Adipose tissue (tissue), 3 donors: Measurements from ENCODE around the gene SGCA. TPM values are rescaled to one million over a fixed set of nuclear protein-coding genes. Genes with fewer than 3 reads are reported as not detected.

Experiments used
- H3K27ac ChIP-seq: one replicate; pipeline ENCODE4 v1.5.1; 2013; ENCODE audit warnings: low read depth, low read length
- WGBS, 3 donors: extraction: QIAGEN DNeasy Blood & Tissue Kit; methylation state at CpG; one replicate each; pipeline ENCODE4 v1.1.7; 2013; 5-methylcytosine and 5-hydroxymethylcytosine counted together
- polyA plus RNA-seq, 3 donors: library from polyadenylated mRNA; stranded (reverse); fragments of 200-250 nt; gene quantifications; one replicate each; pipeline ENCODE4 v1.2.3, GENCODE V29; 2013
- donor health status: healthy with polysubstance abuse.
- donor health status: Bipolar disorder and iron deficiency.
- donor health status: healthy.

Gene SGCA
- polyA plus RNA-seq, 3 donors = 0.83 to 4.0 (median 3.1) TPM

DNA sequence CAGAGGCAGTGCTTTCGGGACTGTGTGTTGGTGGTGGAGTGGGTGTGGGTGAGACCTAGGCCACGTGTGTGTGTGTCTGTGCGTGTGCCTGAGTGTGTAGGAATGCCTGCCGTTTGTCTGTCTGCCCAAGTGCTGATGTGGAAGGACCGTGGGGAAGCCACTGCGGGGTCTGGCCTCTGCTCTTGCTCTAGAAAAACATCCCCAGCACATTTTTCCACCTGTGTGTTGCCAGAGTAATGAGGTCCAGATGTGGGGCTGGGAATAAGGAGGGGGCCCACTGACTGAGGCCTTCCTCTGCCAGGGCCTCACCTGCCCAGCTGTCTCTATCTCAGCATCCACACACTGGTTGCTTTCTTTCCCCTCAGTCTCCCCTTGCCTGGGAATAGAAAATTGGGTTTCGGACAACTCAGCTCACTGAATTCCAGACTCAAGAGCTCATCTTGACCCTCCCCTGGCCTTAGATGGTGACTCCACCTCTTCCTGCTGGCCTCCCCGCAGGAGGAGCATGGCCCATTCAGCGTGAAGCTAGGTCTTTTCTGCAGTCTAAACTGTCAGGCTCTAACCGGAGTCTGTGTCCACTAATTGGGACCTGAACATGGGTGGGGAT lies 7.6 kb downstream of the SGCA start:
- no peak overlapping the region for H3K27ac ChIP-seq
- 50 to 76% (median 55%) methylated on average over 10 of the region's 10 CpGs for WGBS, 3 donors

GRCh38 chr17:50174444-50174843 lies 8.6 kb downstream of the SGCA start:
- no peak overlapping the region for H3K27ac ChIP-seq
- 69 to 79% (median 75%) methylated on average over 6 of the region's 6 CpGs for WGBS, 3 donors

DNA sequence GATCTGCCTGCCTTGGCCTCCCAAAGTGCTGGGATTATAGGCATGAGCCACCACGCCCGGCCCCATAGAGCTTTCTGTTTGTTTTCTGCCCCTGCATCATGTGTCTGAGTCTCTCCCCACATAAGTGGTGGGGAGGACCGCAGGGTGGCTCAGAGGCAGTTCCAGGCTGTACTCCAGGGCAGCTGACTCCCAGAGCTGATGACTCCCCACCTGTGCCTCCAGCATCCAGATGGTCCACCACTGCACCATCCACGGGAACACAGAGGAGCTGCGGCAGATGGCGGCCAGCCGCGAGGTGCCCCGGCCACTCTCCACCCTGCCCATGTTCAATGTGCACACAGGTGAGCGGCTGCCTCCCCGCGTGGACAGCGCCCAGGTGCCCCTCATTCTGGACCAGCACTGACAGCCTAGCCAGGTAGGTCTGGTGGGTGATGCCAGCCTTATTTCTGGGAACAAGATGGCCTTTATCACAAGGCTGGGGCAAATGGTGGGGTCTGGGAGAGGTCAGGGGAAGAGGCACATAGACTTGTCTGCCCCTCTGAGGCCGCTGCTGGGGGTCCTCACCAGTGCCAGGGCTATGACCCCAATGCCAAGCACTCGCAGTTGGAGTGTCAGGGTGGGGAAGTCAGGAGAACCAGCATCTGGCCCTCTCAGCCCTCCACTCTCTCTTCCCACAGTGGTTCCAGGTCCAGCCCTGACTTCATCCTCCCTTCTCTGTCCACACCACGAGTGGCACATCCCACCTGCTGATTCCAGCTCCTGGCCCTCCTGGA lies 9.4 kb downstream of the SGCA start:
- WGBS, 3 donors = 89 to 93% (median 92%) methylated on average over 15 to 16 of the region's 16 CpGs
- no peak overlapping the region for H3K27ac ChIP-seq

DNA sequence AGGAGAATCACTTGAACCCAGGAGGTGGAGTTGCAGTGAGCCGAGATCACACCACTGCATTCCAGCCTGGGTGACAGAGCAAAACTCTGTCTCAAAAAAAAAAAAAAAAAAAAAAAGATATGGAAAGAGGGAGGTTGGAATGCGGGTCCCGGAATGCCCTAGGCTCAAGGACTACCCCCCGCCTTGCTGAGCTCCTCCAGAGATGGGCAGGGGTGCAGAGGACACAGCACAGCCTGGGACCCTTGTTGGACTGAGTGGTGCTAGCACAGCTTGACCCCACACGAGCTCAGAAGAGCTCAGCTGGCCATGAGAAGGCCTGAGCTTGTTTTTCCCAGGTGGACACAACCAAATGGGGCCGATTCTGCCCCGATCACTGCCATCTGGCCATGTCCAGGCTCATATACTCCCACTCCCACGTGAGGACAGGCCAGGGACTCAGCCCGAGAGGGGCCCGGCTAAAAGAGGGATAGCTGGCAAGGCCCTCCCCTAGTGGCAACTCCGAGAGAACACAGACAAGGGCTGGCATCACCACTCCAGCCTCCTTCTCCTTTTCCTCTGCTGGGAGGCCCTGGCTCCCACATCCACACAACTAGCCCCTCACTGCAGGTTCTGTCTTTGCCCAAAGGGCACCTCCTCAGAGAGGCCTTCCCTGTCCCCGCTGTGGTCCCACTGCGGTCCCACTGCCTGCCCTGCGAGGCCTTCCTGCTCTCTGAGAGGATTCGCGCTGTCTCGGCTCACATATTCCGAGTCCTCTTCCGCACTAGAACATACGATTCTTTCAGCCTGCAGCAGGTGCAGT lies 11.0 kb downstream of the SGCA start:
- no peak overlapping the region for H3K27ac ChIP-seq

GRCh38 chr17:50177476-50177875 lies 11.7 kb downstream of the SGCA start:
- WGBS, 3 donors = 88 to 91% (median 88%) methylated on average over 10 of the region's 10 CpGs
- no peak overlapping the region for H3K27ac ChIP-seq

More for the DNA sequence above, 11.0 kb downstream of the SGCA start:
- 93% methylated on average over 20 of the region's 20 CpGs for WGBS, 3 donors

DNA sequence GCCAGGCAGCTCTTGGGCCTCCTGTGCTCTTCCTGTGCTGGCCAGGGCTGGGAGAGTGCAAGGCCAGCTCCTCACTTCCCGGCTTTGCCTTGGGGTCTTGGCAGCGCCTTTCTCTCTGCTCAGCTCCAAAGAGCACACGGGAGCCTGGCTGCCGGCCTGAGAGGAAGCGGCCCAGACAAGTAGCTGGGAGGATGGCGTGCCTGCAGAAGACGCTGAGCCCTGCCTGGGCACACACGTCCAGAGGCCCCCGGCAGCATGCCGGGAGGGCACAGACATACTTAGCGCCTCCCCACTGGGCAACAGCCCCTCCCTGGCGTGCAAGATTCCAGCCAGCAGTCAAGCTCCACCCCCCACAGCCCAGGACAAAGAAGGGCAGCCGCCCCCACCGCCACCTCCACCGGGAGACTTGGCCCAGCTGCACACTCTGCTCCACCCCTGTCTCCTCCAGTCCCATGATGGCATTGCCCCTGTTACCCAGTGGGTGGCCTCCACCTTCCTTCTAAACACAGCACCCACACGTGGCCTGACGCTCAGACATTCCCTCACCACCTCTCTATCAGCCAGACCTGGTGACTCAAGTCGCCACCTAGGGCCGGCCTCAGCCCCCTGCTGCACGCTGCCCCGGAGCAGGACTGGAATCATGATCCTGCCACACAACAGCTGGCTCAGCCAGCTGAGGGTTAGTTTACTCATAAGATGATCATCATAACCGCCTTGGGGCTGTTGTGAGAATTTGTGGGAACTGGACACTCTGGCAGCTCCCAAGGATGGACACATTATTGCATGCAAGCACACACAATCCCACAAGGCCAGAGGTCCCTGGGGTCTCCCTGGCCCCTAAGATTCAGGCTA lies 12.4 kb downstream of the SGCA start:
- WGBS, 3 donors = 11 to 17% (median 12%) methylated on average over 21 to 22 of the region's 22 CpGs
- no peak overlapping the region for H3K27ac ChIP-seq

- H3K27ac ChIP-seq = no peak overlapping the region
- 90 to 96% (median 95%) methylated on average over 4 of the region's 4 CpGs for WGBS, 3 donors
These were observed 14.3 kb downstream of the SGCA start for GRCh38 chr17:50180111-50180510.

DNA sequence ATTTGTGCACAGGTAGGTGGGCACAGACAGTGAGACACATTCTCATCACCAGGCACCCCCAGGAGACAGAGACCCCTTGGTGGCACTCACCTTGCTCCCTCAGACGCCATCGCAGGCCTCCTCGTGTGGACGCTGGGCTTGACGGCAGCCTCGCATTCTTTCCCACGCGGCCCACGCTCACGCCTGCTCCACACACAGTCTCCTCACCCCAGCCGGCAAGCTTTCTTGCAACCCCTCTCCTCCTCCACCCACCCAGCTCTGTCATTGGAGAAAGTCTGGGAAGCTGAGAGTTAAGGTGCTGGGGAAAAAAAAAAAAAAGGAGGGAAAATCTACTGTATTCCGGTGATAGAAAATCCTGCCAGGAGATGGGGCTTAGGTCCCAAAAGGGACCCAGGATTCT lies 14.8 kb downstream of the SGCA start:
- no peak overlapping the region for H3K27ac ChIP-seq
- WGBS, 3 donors = 82 to 88% (median 86%) methylated on average over 12 of the region's 12 CpGs

- no peak overlapping the region for H3K27ac ChIP-seq
- 84 to 94% (median 89%) methylated on average over 12 to 13 of the region's 13 CpGs for WGBS, 3 donors
These were observed 15.3 kb downstream of the SGCA start for GRCh38 chr17:50181144-50181543.

- WGBS, 3 donors = 73 to 78% (median 77%) methylated on average over 12 of the region's 12 CpGs
- no peak overlapping the region for H3K27ac ChIP-seq
These were observed 16.1 kb downstream of the SGCA start for GRCh38 chr17:50181591-50182560.

DNA sequence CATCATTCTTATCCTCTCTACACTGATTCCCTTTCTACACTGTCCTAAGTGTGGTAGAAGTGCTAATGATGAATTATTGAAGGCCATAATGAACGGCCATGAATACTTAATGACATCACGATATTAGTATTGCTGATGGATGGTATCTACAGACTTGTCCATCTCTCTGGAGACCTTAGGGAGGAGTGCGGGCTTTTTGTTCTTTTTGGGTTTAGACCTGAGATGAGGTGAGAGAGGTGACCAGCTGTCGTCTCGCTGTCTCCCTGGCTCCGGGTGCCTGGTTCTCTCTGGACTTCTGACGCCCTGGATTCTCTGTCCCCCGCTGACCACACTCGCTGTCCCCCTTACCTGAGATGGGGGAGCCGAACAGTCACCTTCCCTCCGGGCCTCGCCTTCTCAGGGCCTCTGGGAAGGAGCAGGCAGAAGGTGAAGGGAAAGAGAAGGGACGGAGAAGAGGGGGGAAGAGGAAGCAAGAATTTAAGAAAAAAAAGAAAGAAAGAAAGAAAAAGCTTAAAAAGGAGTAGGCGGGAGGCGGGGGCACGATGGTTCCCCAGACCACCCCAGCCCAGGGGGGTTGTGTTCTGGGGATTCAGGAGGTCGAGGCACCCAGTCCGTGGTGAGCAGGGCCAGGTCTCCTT lies 17.1 kb downstream of the SGCA start:
- WGBS, 3 donors = 80 to 83% (median 80%) methylated on average over 16 to 18 of the region's 18 CpGs
- no peak overlapping the region for H3K27ac ChIP-seq

GRCh38 chr17:50183421-50183994 lies 17.7 kb downstream of the SGCA start:
- no peak overlapping the region for H3K27ac ChIP-seq
- WGBS, 3 donors = 45 to 69% (median 57%) methylated on average over 12 of the region's 12 CpGs

DNA sequence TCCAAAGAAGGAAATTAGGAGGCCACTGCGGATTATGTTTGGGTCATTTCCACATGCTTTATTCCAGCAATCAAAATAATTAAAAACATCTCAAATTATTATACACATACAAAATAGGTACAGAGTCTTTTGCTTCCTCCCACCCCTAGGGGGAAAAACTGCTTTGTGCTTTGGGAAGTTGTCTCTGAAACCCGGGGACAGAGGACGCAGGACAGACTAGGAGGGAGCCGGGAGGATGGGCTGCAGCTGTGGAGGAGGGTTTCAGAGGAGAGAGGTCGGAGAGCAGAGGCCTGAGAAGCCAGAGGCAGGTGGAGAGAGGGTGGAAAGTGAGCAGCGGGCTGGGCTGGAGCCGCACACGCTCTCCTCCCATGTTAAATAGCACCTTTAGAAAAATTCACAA lies 18.3 kb downstream of the SGCA start:
- 43 to 64% (median 48%) methylated on average over 8 of the region's 8 CpGs for WGBS, 3 donors
- no peak overlapping the region for H3K27ac ChIP-seq

- H3K27ac ChIP-seq = no peak overlapping the region
- WGBS, 3 donors = 35 to 72% (median 45%) methylated on average over 19 of the region's 19 CpGs
These were observed 19.0 kb downstream of the SGCA start for GRCh38 chr17:50184611-50185398.

GRCh38 chr17:50185631-50186471 lies 20.0 kb downstream of the SGCA start:
- WGBS, 3 donors = 76 to 83% (median 83%) methylated on average over 31 of the region's 31 CpGs
- H3K27ac ChIP-seq = no peak overlapping the region
